ENCODE data around the gene PPM1L.
"Not testable (repeated sequence)": the region's sequence is repeated elsewhere in the genome, so short reads cannot be mapped to it uniquely, and the experiment has no call there.

The PPM1L gene

DNA sequence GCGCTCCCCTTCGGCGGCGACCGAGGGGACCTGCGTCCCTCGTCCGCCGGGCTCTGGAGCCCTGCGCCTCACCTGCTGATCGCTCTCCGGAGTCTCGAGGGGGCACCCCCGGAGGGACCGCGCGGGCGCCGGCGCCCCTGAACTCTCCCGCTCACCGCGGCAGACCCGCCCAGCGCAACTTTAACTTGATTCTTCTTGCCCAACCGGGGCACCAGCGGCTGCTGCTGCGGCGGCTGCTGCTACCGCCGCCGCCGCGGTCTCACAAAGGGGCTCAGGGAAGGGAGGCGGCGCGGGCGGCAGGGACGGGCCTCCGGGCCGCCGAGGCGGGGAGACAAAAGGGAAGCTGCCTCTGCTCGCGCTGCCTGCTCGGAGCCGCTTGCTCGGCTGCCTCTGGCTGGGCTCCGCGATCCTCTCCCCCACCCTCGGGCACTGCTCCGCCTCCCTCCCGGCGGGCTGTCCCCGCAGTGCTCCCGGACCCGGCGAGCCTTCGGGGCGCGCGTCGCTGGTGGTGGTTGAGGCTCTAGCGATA, at the start of gene PPM1L:
Gene PPM1L (plus strand): TSS at position 456 of the 529 bp plus-strand sequence.
- Mint-ChIP-seq H3K27me3 (peaks cover 7% of the 10 kb centered on the region), H3K36me3 (no peaks in the 10 kb centered on the region), H3K4me3 (peak within 1 kb of the TSS; percentile 88), H3K9me3 (no peaks in the 10 kb centered on the region), H3K4me1 (peaks cover 30% of the 10 kb centered on the region), H3K27ac (peak within 1 kb of the TSS; percentile 97)

DNA sequence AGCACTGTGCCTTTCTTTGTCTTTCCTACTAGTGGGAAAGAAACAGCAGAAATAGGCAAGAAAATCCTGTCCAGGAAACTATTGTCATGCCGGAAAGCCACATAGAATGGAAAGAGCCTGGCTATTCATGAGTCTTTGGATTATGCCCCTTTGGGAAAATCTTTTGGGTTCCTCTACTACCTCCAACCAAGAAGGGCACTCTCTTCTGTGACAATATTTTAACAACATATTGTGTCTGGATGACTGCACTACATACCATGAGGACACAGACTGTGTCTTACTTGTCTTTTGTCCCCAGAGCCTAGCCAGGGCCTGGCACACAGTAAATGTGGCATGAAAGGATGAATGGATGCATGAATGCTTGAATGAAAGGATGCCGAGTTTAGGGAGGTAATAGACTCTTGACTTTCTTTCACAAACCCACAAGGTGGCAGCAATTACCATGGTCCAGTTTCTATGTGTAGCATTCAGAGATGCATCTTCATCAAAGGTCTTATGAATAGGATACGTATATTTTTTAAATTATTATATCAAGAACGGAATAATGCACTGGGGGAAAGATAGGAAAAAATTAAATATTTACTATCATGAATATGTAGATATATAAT, 48.7 kb upstream of the PPM1L start:
- Mint-ChIP-seq H3K27me3 (peaks cover 28% of the 10 kb centered on the region), H3K36me3 (no peaks in the 10 kb centered on the region), H3K4me1 (no peaks in the 10 kb centered on the region), H3K4me3 (no peak overlapping the region), H3K9me3 (no peaks in the 10 kb centered on the region), H3K27ac (no peak overlapping the region)

DNA sequence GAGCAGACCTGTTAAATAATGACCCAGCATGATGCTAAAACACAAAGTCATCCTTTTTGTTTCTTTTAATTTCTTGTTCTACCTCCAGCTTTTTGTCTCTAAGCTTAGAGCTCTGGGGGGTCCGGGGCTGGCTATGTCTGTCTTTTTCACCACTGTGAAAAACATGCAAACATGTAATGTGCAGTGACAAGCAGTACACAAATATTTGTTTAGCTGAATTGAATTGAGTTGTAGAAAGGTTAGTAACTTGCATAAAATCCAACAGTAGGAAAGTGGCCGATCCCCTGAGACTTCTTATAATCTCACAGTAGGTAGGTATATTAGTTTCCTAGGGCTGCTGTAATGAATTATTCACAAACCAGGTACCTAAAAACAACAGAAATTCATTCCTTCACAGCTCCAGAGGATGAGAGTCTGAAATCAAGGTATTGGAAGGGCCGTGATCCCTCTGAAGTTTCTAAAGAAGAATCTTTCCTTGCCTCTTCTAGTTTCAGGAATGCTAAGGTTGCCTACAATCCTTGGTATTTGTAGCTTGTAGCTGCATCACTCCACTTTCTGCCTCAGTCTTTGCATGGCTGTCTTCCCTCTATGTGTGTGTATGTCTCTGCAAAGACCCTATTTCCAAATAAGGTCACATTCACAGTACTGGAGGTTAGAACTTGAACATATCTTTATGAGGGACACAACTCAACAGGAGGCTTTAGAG, 46.4 kb upstream of the PPM1L start:
- Mint-ChIP-seq H3K27ac (no peak overlapping the region), H3K36me3 (no peaks in the 10 kb centered on the region), H3K4me3 (no peak overlapping the region), H3K9me3 (no peaks in the 10 kb centered on the region), H3K4me1 (no peaks in the 10 kb centered on the region), H3K27me3 (peaks cover 30% of the 10 kb centered on the region)

DNA sequence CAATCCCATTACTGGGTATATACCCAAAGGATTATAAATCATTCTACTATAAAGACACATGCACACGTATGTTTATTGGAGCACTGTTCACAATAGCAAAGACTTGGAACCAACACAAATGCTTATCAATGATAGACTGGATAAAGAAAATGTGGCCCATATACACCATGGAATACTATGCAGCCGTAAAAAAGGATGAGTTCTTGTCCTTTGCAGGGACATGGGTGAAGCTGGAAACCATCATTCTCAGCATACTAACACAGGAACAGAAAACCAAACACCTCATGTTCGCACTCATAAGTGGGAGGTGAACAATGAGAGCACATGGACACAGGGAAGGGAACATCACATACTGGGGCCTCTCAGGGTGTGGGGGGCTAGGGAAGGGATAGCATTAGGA, 42.9 kb upstream of the PPM1L start:
- H3K27me3 Mint-ChIP-seq = peaks cover 14% of the 10 kb centered on the region
- H3K4me3 Mint-ChIP-seq, H3K36me3 Mint-ChIP-seq, H3K4me1 Mint-ChIP-seq, H3K27ac Mint-ChIP-seq, H3K9me3 Mint-ChIP-seq: not testable (repeated sequence)

DNA sequence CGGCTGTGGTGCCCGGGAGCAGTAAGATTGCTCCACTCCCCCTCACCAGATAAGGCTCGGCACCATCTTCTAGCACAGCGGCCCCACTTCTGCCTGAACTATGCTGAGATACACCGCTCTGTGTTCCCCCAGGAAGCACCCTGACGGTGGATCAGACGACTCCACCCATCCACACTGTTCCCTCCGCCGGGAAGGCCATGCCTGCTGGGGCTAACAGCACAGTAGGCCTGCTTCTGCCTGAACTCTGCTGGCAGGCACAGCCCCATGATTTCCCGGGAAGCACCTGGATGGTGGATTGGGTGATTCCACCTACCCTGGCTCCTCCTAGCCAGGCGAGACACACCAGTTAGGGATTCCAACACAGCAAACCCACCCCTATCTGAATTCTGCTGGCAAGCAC, 36.3 kb upstream of the PPM1L start:
- H3K36me3 Mint-ChIP-seq = no peaks in the 10 kb centered on the region
- no peak overlapping the region for H3K4me3 Mint-ChIP-seq
- no peak overlapping the region for H3K27ac Mint-ChIP-seq
- H3K9me3 Mint-ChIP-seq = no peaks in the 10 kb centered on the region
- no peaks in the 10 kb centered on the region for H3K4me1 Mint-ChIP-seq
- H3K27me3 Mint-ChIP-seq = no peaks in the 10 kb centered on the region

DNA sequence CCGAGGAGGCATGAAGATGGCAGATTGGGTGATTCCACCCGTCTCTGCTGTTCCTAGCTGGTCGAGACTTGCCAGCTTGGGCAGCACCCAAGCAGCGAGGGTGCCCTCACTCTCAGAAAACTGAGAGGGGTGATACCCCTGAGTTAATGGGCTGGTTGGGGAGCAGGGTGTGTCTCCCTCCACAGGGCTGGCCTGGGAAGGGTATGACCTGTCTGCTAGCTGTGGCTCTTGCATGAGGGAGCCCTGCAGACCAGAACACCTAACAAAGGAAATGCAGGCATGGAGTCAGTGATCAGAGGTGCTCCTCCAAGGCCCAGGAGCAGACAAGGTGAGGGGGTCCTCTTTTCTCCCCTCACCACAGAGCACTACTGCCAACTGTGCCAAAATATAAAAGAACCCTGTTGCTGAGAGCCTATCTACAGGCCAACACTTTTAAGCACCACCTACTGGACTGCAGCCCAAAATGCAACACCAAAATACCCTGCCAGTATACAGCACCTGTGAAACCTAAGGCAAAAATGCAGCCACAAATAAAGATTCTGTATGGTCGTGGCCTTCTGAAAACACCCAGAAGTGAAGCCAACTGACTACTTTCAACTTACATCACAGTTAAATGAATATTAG, 35.8 kb upstream of the PPM1L start:
- Mint-ChIP-seq H3K4me3 (no peak overlapping the region), H3K27me3 (no peaks in the 10 kb centered on the region), H3K9me3 (no peaks in the 10 kb centered on the region), H3K36me3 (no peaks in the 10 kb centered on the region), H3K27ac (no peak overlapping the region), H3K4me1 (no peaks in the 10 kb centered on the region)

DNA sequence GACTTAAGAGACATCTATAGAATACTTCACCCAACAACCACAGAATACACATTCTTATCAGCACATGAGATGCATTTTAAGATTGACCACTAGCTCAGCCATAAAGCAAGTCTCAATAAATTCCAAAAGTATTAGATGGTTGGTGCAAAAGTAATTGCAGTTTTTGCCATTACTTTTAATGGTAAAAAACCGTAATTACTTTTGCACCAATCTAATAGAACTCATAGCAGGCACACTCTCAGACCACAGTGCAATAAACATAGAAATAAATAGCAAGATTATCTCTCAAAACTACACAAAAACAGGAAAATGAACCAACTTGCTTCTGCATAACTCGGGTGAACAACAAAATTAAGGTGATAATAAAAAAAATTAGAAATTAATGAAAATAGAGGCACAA, 33.7 kb upstream of the PPM1L start:
- Mint-ChIP-seq H3K4me1 (no peaks in the 10 kb centered on the region), H3K27me3 (no peaks in the 10 kb centered on the region), H3K9me3 (no peaks in the 10 kb centered on the region), H3K4me3 (no peak overlapping the region), H3K27ac (no peak overlapping the region), H3K36me3 (no peaks in the 10 kb centered on the region)

DNA sequence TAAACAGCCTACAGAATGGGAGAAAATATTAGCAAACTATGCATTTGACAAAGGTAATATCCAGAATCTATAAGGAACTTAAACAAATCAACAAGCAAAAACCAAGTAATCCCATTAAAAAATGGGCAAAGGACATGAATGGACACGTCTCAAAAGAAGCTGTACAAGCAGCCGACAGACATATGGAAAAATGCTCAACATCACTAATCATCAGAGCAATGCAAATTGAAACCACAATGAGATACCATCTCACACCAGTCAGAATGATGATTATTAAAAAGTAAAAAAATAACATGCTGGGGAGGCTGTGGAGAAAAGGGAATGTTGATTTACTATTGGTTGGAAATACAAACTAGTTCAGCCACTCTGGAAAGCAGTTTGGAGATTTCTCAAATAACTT, 30.7 kb upstream of the PPM1L start:
- Mint-ChIP-seq H3K27ac (no peak overlapping the region), H3K36me3 (no peaks in the 10 kb centered on the region), H3K4me1 (no peaks in the 10 kb centered on the region), H3K9me3 (no peaks in the 10 kb centered on the region), H3K4me3 (no peak overlapping the region), H3K27me3 (no peaks in the 10 kb centered on the region)

DNA sequence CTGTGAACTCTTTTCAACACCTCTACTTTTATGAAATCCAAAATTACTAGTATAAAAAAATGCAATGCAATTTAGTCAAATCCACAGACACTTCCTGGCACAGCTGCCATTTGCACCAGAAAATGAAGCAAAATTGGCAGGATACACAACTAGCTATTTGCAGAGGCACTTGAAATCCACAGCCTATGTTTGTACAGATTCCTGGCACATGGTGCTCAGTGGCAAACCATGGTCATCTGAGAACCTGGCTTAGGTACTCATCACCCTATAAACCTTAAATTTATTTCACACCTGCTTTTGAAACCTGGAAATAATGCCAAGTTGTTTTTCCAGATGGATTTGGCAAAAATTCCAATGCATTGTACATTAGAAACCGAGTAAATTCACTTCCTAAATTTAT, 20.2 kb upstream of the PPM1L start:
- Mint-ChIP-seq H3K4me3 (no peak overlapping the region), H3K9me3 (no peaks in the 10 kb centered on the region), H3K36me3 (no peaks in the 10 kb centered on the region)

DNA sequence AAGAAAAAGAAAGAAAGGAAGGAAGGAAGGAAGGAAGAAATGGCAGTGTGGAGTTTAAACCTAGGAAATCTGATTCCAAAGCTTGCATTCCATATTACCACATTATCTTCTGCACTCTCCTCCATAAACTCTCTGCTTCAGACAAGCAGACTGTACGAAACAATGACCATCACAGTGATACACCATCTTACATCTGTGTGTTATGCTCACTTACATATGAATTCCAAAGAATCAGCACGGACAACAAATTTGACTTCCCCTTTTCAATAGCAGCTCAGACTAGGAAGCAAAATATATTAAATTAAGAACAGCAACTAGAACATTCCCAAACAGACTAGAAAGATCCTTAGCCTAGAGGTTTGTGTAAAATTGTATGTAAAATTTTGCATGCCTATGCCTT, 18.0 kb upstream of the PPM1L start:
- no peak overlapping the region for H3K4me3 Mint-ChIP-seq
- H3K27me3 Mint-ChIP-seq = peaks cover 18% of the 10 kb centered on the region
- no peak overlapping the region for H3K27ac Mint-ChIP-seq
- H3K4me1 Mint-ChIP-seq = no peaks in the 10 kb centered on the region
- H3K36me3 Mint-ChIP-seq = no peaks in the 10 kb centered on the region
- H3K9me3 Mint-ChIP-seq = no peaks in the 10 kb centered on the region

More for the DNA sequence above, 20.2 kb upstream of the PPM1L start:
- peaks cover 6% of the 10 kb centered on the region for H3K27me3 Mint-ChIP-seq
- H3K4me1 Mint-ChIP-seq = no peaks in the 10 kb centered on the region
- no peak overlapping the region for H3K27ac Mint-ChIP-seq

DNA sequence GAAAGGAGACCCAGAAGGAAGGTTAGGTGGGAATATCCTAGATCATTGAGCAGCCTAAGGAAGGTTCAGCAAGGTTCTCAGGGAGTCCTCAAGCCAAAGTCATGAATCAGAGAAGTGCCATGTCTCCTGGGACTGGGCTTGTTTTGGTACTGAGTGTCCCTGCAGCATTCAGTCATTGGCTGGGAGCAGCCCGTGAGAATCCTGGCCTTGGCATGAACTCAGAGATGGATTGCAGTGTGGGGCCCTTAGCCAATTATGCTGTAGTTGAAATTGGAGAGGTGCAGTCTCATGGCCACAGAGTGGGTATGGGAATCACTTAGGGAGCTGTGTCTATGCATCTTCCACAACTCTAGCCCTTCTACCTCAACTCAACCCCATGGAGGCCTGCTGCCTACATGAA, 17.0 kb upstream of the PPM1L start:
- H3K27ac Mint-ChIP-seq = no peak overlapping the region
- no peak overlapping the region for H3K4me3 Mint-ChIP-seq
- H3K27me3 Mint-ChIP-seq = peaks cover 23% of the 10 kb centered on the region
- no peaks in the 10 kb centered on the region for H3K36me3 Mint-ChIP-seq
- H3K4me1 Mint-ChIP-seq = no peaks in the 10 kb centered on the region
- H3K9me3 Mint-ChIP-seq = no peaks in the 10 kb centered on the region

DNA sequence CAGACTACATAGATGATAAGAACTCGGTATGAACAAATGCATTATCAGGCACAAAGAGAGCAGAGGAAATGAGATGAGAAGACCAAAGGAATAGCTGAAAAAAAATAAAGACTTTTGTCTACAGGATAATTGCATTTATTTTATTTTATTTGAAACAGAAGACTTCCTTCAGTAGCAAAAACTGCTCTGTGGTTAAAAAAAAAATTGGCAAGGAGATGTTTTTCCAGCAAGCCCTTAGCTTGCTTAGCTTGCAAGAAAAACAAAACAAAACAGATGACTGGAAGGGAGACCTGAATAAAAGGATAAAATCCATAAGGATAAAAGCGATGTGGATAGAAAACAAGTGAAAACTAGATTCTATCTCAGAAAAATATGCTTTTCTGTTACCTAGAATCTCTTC, 9.1 kb upstream of the PPM1L start:
- peaks cover 12% of the 10 kb centered on the region for H3K27me3 Mint-ChIP-seq
- no peaks in the 10 kb centered on the region for H3K9me3 Mint-ChIP-seq
- H3K36me3 Mint-ChIP-seq = no peaks in the 10 kb centered on the region
- no peak overlapping the region for H3K4me3 Mint-ChIP-seq
- no peaks in the 10 kb centered on the region for H3K4me1 Mint-ChIP-seq
- H3K27ac Mint-ChIP-seq = no peak overlapping the region

DNA sequence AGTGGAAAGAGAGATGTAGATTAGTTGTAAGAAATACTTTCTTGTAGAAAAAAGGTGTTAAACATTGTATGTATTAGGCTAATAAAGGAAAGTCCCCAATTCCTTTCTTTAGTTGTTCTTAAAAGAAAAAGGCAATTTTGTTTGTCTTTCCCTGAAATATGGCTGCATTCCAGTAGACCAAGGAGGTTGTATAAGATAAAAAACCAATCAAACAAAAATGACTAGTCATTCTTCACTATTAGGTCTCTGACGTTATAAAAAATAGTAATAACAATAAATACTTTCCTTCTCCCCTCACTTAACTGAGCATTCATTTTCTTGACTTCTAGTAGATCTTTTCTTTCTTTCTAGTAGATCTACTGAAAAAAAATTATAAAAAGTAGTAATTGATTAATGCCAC, 8.6 kb upstream of the PPM1L start:
- Mint-ChIP-seq H3K4me1 (no peaks in the 10 kb centered on the region), H3K36me3 (no peaks in the 10 kb centered on the region), H3K4me3 (no peak overlapping the region), H3K27me3 (peaks cover 11% of the 10 kb centered on the region), H3K9me3 (no peaks in the 10 kb centered on the region), H3K27ac (no peak overlapping the region)

DNA sequence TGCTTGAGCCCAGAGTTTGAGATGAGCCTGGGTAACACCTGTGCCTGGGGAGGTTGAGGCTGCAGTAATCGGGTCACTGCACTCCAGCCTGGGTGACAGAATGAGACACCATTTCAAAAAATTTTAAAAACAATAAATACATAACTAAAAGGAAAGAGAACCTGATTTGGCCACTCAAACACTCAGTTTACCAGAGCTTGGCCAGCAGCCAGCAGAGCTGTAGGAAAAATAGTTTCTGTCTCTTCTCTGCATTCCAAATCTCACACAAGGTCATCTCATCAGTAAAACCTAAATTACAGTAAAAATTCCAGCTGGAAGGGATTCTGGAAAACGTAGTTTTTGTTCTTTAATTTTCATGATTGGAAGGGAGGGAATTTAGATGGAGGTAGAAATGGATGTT, 7.8 kb upstream of the PPM1L start:
- H3K36me3 Mint-ChIP-seq = no peaks in the 10 kb centered on the region
- H3K27me3 Mint-ChIP-seq = peaks cover 5% of the 10 kb centered on the region
- H3K27ac Mint-ChIP-seq = no peak overlapping the region
- H3K4me3 Mint-ChIP-seq = no peak overlapping the region
- no peaks in the 10 kb centered on the region for H3K9me3 Mint-ChIP-seq
- no peaks in the 10 kb centered on the region for H3K4me1 Mint-ChIP-seq

DNA sequence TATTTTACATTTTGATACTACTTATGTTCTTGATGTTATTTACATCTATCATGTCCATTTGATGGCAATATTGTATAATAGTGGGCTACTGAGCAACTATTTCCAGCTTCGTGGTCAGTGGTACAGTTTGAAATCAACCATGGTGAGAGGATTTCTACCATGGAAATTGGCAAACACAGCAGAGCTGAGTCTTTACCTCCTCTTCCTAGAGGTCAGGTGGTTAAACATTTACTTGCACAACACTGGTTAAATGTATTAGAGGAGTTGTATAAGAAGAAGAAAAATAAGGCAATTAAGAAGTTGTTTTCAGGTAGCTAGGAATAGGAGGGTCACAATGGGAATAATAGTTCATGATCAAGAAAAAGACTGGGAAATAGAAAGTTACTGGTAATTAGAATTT, 7.2 kb upstream of the PPM1L start:
- no peaks in the 10 kb centered on the region for H3K9me3 Mint-ChIP-seq
- no peak overlapping the region for H3K27ac Mint-ChIP-seq
- no peak overlapping the region for H3K4me3 Mint-ChIP-seq
- H3K4me1 Mint-ChIP-seq = peaks cover 4% of the 10 kb centered on the region
- no peaks in the 10 kb centered on the region for H3K36me3 Mint-ChIP-seq
- peaks cover 2% of the 10 kb centered on the region for H3K27me3 Mint-ChIP-seq

DNA sequence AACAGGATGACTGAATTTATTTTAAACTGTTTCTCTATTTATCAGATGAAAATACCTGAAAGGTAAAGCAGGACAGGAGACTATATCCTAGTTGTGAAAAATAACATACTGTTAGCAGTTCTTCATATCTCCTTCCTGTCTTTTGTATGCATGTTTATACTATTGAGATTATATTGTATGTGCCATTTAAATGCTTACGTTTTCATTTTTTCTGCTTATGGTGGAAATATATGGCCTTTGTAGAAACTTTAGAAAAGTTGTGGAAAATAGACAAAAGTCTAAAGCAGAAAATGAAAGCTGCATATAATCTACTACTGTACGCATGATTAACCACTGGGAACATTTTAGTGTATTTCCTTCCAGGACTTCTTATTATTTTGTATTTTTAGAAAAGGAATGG, 2.1 kb upstream of the PPM1L start:
- H3K36me3 Mint-ChIP-seq = no peaks in the 10 kb centered on the region
- H3K4me3 Mint-ChIP-seq = peak overlapping the region; percentile 88
- H3K9me3 Mint-ChIP-seq = no peaks in the 10 kb centered on the region
- H3K4me1 Mint-ChIP-seq = peaks cover 30% of the 10 kb centered on the region
- peak overlapping the region; percentile 23 for H3K27ac Mint-ChIP-seq
- H3K27me3 Mint-ChIP-seq = peaks cover 5% of the 10 kb centered on the region
